RPMI7951 (cell line): ENCODE data around the gene NR1D2. TPM values are rescaled to one million over a fixed set of nuclear protein-coding genes. Genes with fewer than 3 reads are reported as not detected.

Experiments
- DNase-seq: peaks from one replicate; pipeline ENCODE4 v3.0.0-alpha.2; 2012; ENCODE audit warnings: low read depth
- total RNA-seq: library from RNA; depleted of rRNA; stranded (reverse); fragments of >200 nt; shearing (Covaris generic); gene quantifications from 2 replicates; pipeline ENCODE4 v1.2.3, GENCODE V29; 2014

The NR1D2 gene
- total RNA-seq, 1 experiment from 2014 or later: 35.7 TPM

DNA sequence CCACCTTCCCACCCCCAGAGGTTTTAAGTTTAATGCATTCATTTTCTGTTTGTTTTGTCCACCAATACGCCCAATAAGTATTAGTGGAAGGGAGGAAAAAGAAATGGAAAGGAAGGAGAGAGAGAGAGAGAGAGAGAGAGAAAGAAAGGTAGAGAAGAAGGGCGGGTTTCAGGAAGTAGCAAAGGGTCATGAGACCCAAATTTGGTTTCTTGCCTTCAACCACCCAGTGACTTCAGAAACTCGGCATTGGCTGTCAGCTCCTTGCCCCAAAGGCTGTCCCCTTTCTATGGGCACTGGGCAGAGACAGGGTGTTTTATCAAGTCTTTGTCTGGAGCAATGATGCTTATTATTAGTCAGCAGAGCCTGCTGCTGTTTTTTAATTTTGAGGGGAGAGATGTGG is 13.5 kb upstream of the NR1D2 start:
- no peak for DNase-seq

DNA sequence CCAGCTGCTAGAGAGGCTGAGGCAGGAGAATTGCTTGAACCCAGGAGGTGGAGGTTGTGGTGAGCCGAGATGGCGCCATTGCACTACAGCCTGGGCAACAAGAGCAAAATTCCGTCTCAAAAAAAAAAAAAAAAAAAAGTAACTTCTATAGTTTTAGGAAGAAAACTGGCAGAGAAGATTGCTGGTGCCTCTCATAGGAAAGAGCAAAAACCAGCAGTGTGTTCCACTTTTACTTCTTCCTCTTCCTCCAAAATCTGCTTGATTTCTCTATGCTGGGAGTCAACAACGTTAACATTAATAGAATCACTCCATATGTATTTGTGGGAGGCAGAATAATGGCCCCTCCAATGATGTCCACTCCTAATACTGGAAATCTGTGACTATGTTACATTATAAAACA is 12.5 kb upstream of the NR1D2 start:
- no peak for DNase-seq

DNA sequence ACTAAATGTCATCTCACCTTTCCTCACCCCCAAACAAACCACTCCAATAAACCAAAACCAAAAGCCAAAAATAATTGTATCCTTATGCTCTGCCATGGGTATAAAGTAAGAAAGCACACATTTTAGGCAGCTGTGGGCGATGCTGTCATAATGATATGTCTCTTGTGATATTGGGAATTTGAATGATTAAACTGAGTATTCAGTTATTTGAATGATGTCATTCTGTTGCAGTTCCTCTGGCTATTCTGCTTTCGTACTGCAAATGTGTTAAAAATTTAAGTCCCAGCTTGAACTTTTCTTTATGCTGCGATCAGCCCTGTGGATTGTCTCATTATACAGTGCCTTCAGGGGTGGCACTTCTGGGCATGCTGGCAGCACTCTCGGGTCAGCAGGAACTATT is 10.8 kb upstream of the NR1D2 start:
- no peak for DNase-seq

DNA sequence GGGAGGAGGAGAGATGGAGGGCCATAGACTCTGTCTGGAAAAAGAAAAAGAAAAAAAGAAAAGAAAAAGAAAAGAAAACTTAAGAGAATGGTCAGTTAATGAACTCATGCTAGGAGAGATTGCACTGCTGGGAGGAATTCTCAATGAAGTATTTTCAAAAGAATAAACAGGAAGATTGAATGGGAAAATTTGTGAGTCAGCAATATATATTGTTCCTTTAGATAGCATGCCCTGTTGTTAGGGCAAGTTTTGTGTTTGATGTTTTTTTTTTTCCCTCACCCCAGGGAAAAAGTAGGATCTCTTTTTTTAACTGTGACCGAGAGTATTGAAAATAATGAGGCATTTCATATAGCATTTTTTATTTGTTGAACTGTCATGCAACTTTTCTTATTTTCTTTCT is 7.8 kb upstream of the NR1D2 start:
- DNase-seq: no peak

DNA sequence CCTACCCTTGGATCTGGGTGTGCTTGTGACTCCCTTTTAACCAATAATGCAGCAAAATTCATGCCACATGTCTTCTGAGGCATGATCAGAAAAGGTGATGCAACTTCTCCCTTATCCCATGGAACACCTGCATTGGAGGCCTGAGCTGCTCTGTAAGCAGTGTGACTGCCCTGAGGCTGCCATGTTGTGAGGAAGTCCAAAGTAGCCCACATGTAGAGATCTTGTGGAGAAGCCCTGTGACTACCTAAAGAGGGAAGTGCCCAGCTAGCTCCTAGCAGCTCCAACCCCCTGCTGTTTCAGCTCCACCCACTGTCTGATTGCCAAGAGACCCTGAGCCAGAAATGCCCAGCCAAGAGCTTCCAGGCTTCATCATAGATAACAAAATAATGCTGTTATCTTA is 6.4 kb upstream of the NR1D2 start:
- no peak for DNase-seq

DNA sequence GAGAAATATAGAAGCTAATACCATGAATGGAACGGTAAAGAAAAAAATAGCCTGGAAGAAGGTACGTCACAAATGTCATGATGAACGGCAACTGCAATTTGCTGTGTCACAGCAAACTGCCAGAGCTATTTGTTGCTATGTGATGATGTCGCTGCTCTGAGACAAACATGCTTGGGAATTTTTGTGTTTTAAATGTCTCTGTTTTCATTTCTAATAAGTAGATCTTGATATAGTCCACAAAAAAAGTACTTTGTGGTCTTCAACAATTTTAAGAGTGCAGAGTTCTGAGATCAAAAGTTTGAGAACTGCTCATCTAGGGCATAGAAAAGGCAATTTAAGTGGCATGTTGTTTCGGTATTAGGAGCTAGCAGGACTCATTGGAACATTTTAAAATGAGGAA is 4.3 kb upstream of the NR1D2 start:
- no peak for DNase-seq

DNA sequence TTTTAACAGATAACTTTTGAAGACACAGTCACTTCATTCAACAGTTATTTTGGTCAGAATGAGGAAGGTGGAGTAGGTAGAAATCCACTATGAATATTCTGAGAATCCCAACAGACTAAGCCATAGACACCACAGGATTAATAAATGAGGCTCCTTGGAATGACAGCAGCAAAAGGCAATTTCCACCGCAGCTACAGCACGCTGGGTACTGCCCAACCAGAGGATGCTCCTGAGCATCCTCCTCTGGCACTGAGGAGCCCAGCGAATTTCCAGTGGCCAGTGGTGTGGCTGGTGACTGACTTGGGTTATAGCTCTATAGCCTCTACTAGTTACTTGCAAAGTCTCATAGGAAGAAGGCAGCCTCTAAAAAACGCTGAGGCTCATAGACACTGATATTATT is 3.6 kb upstream of the NR1D2 start:
- DNase-seq: no peak

DNA sequence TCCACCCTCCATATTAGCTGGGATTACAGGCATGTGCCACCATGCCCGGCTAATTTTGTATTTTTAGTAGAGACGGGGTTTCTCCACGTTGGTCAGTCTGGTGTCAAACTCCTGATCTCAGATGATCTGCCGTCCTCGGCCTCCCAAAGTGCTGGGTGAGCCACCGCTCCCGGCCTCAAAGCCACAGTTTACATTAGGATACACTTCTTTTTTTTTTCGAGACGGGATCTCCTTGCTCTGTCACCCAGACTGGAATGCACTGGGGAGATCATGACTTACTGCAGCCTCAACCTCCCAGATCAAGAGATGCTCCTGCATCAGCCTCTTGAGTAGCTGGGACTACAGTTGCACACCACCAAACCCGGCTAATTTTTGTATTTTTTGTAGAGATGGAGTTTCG is 2.5 kb upstream of the NR1D2 start:
- DNase-seq: no peak

DNA sequence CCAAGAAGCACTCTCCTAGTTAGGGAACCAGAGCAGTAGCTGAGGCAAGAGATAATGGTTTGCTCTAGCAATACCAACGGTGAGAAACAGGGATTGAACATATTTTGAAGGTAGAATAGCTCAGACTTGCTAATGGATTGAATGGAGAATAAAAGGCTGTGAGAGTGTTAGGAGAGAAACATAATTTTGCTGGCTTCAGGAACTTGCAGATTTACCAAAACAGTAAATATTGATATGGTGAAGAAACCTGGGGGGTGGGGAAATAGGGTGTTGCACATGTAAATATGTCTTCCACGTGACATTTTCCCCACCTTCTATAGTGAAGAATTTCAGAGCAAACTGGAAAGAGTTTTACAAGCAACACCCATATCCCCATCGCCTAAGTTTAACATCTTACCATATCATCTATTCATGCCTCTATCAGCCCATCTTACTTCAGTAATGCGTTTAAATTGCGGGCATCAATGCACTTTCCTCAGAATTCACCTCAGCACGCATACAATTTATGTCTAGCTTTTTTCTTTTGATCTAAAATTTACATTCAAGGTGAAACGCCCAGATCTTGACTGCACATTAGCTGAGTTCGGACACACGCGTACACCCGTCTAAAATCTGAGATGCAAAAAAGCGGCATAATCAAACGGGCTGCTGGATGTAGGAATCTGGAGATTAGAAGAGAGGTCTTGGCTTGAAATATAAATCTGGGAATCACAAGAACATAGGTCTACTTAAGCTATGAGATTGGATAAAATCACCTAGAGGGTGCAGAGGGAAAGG is 891 bp upstream of the NR1D2 start:
- DNase-seq: no peak

DNA sequence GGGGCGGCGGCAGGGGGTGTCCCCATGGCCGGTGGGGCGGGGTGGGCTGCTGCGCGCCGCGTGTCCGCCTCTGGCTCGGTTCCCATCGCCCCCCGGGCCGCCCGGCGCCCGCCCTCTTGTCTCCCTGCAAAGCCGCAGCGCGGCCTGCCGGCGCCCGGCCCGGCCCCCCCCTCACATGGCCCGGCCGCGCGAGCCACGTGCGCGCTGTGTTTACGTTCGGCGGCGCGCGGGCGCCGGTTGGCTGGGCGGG is 502 bp downstream of the NR1D2 start:
- no peak for DNase-seq

DNA sequence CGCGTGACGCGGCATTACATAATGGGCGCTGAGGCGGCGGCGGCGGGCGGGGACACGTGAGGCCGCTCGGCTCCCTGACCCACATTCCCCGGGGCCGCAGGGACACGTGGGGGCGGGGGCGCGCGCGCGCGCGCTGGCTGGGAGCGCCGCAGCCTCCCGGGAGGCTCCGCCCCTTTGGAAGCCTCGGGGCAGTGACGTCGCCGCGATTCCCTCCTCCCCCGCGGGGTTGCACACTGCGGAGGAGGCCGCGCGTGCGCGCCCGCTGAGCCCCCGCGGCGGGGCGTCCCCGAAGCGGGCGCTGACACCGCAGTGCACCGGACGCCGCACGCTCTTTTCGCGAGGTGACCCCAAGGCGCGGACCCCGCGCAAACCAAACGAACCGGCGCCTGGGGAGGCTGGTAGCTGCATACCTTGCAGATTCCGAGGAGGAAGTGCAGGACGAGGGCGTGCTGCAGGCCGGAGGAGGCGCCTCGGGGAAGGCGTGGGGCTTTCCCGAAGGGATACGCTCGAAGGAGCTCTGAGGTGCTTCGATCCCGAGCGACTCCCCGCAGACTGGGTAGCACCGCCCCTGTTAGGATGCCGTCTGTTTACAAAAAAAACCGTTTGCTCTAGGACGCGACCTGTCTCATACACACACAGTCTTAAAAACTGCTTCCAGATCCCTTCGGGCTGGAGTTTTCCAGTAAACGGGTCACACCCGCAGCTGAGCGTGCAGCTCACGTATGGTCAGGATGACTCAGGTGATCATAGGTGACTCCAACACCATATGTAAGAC is 1.0 kb downstream of the NR1D2 start:
- DNase-seq: peak; percentile 95

DNA sequence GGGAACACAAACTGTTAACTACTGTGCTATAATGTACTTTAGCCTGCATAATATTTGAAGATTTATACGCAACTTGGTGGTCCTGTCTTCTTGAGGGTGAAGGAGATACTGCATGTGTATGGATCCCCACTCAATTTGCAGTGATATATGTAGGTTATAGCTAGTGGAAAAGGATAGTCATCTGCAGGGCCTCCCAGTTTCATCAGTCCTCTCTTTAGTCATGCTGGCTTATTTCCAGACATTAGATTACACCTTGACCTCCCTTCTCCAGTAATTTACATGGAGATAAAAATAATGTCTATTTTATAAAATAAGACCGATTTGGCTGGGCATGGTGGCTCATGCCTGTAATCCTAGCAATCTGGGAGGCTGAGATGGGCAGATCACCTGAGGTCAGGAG is 3.7 kb downstream of the NR1D2 start:
- no peak for DNase-seq

DNA sequence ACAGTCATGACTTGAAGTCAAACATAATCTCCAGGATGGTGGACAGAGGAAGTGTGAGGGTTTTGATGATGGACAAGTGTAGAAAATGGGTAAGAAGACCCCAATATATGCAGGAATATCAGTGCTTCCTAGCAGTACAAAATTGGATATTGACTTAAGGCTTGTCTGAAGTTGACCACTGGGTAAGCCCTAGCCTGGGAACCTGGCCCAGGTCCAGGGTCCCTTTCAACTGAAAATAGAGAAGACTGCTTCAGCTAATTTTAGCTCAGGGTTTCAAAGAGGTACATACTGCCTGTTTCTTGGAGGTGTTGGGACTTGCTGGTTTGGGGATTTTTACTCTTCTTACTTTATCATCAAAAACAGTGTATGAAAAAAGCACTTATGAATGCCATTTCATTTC is 4.7 kb downstream of the NR1D2 start:
- DNase-seq: peak; percentile 40

DNA sequence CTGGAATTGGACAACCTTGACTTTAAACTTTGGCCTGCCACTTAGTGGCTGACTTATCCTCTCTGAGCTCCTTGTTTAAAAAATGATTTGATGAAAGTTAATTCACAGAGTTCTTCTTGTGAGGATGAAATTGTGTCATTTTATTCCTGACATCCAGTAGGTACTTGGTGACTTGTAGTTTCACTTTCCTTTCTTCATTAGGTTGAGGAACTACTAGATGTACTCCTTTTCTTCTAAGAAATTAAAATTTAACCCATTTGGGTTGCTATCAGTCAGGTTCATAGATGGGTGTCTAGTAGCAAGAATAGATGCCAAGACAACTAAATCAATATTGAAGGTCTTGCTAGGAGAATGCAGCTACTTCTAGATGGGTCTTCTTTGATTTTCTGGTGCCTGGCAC is 5.2 kb downstream of the NR1D2 start:
- no peak for DNase-seq

DNA sequence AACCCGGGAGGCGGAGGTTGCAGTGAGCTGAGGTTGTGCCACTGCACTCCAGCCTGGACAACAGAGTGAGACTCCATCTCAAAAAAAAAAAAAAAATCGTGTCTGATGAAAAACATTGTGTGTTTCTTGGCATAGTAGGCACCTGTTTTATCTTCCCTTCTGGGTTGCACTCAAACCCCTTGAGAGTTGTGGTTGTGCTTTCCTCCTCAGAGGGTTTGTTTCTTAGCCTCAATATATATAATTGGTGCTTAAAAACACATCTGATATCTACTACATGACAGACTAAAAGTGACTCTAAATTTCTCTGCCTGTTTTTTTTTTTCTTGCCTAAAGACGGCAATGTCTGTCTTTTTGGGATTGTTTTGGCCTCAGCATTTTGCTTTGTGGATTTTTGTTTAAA is 7.6 kb downstream of the NR1D2 start:
- DNase-seq: no peak

DNA sequence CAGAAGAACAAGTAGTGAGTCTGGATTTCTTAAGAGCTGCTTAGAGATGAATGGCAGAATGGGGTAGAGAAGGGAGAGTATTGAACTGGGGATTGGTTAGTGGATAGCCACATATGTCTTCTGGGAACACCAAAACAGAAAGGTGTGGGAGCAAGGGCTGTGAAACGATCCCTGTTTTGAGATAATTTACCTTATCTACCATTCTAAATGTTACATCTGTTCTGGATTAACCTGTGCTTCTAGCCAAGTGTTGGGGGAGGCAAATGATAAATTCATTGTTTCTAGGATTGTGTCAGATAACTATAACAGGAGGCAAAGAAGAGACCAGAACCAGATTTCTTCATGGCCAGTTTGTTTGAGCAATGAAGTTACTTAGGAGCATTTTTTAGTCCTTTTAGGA is 8.4 kb downstream of the NR1D2 start:
- DNase-seq: no peak

DNA sequence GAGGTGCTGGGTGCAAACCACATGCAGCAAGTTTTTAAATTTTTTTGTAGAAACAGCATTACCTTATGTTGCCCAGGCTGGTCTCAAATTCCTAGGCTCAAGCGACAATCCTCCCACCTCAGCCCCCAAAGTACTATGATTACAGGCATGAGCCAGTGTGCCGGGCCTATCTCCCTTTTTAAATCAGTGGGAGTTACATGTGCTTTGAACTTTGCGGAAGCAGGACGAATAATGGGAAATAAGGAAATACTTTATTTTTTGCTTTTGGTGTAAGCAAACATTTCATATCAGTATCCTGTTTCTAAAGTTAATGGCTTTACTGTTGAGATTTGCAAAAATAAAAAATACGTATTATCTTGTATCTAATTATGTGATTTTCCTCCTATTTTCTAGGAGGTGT is 9.1 kb downstream of the NR1D2 start:
- no peak for DNase-seq

DNA sequence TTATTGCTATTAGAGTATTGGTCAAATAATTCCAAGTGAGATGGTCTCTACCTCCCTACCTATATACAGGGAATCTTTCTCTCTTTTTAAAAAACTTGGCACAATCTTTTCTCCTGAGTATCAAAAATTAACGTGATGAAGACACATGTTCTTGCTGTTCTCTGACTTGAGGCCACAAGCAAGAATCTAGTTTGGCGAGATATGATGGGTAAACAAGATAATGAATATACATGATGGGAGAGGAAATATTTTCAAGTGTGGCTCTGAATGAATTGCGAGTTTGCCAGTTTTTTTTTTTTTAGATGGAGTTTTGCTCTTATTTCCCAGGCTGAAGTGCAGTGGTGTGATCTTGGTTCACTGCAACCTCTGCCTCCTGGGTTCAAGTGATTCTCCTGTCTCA is 11.6 kb downstream of the NR1D2 start:
- DNase-seq: no peak

DNA sequence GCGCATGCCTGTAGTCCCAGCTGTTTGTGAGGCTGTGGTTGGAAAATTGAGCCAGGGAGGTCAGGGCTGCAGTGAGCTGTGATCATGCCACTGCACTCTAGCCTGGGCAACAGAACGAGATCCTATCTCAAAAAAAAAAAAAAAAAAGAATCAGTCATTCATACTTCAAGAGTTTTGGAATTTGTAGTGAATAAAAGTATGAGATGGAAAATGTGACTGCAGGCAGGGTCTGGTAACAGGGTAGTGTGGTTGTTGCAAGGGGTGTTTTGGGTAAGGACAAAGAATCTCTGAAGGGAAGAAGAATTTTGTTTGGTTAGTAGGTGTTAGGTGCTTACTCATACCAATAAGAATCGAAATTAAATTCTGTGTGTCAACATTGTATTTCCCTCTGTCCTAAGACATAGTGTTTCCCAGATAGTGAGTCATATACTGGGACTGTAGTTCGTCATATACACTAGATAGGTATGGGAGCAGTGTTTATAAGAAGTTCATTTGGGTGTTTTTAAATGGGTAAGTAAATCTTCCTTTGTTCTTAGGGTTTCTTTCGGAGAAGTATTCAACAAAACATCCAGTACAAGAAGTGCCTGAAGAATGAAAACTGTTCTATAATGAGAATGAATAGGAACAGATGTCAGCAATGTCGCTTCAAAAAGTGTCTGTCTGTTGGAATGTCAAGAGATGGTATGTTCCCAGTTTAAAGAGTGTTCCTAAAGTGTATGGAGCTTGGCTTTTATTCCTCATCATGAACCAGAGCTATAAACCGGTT is 14.2 kb downstream of the NR1D2 start:
- peak; percentile 68 for DNase-seq

DNA sequence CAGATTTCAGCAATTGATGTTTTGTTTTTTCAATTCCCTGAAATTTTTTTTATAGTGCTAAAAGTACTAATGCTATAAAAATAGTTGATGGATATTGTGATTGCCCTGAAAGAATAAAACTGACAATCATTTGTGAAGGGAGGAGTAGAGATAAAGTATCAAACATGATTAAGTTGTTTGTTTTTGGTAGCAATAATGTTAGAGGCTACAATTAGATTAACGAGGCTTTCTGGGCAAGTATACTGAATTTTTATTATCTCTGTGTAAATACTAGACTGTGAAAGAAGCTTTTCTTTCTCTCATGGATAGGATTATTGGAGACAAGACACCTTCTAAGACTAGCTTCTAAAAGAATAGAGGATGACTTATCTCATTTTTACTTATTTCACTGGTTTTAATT is 15.6 kb downstream of the NR1D2 start:
- no peak for DNase-seq

DNA sequence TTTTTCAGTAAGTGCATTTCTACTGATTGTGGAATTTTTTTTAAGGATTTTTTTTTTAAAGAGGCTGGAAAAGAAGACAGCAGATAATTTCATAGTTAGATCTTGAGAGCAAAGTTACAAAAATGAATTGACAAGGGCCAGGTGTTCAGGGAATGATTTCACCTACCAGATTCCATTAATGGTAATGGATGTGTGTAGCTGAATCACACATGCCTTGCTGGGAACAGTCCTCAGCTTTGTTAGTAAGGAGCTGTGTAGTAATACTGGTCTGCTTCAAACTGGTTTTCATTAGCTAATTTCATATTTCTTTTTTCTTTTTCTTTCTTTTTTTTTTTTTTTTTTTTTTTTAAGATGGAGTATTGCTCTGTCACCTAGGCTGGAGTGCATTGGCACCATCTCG is 16.0 kb downstream of the NR1D2 start:
- DNase-seq: no peak

DNA sequence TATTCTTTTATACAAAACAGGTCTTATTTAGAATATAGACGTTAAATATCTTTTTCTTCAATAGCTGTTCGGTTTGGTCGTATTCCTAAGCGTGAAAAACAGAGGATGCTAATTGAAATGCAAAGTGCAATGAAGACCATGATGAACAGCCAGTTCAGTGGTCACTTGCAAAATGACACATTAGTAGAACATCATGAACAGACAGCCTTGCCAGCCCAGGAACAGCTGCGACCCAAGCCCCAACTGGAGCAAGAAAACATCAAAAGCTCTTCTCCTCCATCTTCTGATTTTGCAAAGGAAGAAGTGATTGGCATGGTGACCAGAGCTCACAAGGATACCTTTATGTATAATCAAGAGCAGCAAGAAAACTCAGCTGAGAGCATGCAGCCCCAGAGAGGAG is 16.8 kb downstream of the NR1D2 start:
- no peak for DNase-seq
